ENCODE data around the gene GALNT6.

GRCh38 chr12:51378749-51379148 is 12.5 kb downstream of the GALNT6 start:
- TF ChIP-seq CTCF (IDR thresholded peaks at IDR 0.05) (no peak), POLR2AphosphoS5 (IDR thresholded peaks at IDR 0.05; ENCODE audit: low read depth, low read length) (no peak), REST (IDR thresholded peaks at IDR 0.05; ENCODE audit: insufficient read depth in 1 of 2, low read depth in 2 of 2, low read length in 1 of 2) (no peak), SIN3A (IDR thresholded peaks at IDR 0.05; ENCODE audit: borderline replicate concordance, insufficient read depth, low read depth, low read length) (no peak)

All from Panc1 (cell line).